GM12875 (cell line): ENCODE data around the gene DBNDD1.
"Not testable (repeated sequence)": the region's sequence is repeated elsewhere in the genome, so short reads cannot be mapped to it uniquely, and the experiment has no call there.

Experiments
- H3K4me3 ChIP-seq: one replicate; pipeline ENCODE4 v1.5.1; 2011; ENCODE audit warnings: low read depth, low read length, control low read depth
- TF ChIP-seq, protein P1 (sequence below): IDR thresholded peaks from 2 replicates; pipeline ENCODE4 v1.5.1; 2011; ENCODE audit warnings: low read depth, mild to moderate bottlenecking, control low read depth, inconsistent platforms, low read length, moderate library complexity, borderline replicate concordance; ENCODE audit not compliant: insufficient read depth

Gene DBNDD1

DNA sequence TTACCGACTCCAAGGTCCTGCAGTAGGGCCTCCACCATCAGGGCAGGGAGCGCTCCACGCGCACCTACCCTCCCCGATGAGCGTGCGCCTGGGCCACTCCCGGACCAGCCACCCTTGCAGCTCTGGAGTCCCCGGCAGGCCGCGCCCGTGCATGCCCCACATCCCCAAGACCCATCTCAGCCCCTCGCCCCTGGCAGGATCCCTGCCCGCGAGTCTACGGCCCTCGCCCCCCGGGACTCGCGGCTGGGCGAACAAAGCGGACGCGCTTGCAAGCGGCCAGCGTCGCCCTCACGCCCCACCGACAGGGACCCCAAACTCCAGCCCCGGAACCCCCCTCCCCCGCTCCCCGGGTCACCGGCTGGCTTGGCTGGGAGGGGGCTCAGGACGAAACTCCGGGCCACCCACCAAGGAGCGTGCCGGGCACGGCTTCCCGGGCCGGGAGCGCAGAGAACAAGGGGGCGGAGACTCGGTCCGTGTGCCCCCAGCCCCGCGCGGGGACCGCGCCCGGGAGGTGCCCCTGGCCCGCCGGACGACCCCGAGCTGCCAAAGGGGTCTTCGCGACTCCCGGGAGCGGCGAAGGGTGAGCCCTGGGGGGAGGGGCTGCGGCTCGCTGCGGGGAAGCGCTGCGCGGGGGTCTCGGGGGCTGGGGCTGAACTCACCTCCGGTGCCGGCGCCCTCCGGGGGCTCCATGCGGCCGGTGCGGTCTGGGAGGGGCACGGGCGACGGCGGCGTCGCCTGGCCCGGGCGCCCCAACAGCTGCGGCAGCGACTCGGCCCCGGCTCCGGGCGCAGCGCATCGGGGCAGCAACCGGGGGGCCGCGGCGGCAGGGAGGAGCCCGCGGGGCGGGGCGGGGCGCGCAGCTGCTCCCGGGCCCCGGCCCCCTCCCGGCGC lies at the start of gene DBNDD1:
DBNDD1 (minus strand) TSS at position 805 of the 891 bp plus-strand sequence; CDS start at position 690, 115 bp downstream.
- TF ChIP-seq, protein P1, sequence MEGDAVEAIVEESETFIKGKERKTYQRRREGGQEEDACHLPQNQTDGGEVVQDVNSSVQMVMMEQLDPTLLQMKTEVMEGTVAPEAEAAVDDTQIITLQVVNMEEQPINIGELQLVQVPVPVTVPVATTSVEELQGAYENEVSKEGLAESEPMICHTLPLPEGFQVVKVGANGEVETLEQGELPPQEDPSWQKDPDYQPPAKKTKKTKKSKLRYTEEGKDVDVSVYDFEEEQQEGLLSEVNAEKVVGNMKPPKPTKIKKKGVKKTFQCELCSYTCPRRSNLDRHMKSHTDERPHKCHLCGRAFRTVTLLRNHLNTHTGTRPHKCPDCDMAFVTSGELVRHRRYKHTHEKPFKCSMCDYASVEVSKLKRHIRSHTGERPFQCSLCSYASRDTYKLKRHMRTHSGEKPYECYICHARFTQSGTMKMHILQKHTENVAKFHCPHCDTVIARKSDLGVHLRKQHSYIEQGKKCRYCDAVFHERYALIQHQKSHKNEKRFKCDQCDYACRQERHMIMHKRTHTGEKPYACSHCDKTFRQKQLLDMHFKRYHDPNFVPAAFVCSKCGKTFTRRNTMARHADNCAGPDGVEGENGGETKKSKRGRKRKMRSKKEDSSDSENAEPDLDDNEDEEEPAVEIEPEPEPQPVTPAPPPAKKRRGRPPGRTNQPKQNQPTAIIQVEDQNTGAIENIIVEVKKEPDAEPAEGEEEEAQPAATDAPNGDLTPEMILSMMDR = no peak
- no peak within 1 kb of the TSS for H3K4me3 ChIP-seq

DNA sequence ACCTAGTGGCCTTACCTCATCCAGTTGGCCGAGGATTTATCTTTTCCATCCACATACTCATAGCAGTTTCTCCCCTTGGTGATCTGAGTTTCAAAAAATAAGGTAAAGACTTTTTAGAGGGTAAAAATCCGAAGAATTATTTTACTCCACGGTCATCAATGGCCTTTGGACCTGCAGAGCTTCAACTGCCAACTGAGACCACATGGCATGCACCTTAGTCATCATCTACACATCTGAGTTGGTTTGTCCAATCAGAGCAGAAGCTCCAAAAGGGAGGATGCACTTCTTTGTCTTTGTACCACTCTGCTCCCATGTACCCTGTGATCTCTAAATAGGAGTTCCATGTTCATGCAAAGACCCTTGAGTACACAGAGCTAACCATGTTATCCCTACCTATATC lies 42.2 kb upstream of the DBNDD1 start:
- no peak overlapping the region for H3K4me3 ChIP-seq
- TF ChIP-seq, protein P1 = no peak

- TF ChIP-seq, protein P1 = no peak
- H3K4me3 ChIP-seq = no peak overlapping the region
Observed at GRCh38 chr16:90057738-90058173, 38.5 kb upstream of the DBNDD1 start.

DNA sequence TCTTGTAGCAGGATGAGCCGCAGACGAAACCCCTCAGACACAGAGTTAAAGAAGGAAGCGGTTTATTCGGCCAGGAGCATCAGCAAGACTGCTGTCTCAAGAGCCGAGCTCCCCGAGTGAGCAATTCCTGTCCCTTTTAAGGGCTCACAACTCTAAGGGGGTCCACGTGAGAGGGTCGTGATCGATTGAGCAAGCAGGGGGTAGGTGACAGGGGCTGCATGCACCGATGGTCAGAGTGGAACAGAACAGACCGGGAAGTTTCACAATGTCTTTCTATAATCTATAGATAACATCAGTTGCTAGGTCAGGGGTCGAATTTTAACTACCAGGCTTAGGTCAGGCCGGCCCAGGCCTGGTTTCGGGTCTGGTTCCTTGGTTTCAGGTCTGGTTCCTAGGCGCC lies 37.3 kb upstream of the DBNDD1 start:
- not testable (repeated sequence) for H3K4me3 ChIP-seq

DNA sequence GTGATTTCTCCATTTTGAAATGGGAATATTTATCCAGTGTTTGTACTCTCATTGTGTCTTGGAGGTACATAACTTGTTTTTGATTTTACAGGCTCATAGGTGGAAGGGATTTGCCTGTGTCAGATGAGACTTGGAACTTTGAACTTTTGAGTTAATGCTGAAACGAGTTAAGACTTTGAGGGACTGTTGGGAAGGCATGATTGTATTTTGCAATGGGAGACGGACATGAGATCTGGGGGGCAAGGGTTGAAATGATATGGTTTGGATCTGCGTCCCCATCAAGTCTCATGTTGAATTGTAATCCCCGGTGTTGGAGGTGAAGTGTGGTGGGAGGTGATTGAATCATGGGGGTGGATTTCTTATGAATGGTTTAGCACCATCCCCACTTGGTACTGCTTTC lies 36.1 kb upstream of the DBNDD1 start:
- no peak overlapping the region for H3K4me3 ChIP-seq
- TF ChIP-seq, protein P1 = no peak

GRCh38 chr16:90054554-90054953 lies 35.3 kb upstream of the DBNDD1 start:
- no peak overlapping the region for H3K4me3 ChIP-seq
- TF ChIP-seq, protein P1 = no peak

DNA sequence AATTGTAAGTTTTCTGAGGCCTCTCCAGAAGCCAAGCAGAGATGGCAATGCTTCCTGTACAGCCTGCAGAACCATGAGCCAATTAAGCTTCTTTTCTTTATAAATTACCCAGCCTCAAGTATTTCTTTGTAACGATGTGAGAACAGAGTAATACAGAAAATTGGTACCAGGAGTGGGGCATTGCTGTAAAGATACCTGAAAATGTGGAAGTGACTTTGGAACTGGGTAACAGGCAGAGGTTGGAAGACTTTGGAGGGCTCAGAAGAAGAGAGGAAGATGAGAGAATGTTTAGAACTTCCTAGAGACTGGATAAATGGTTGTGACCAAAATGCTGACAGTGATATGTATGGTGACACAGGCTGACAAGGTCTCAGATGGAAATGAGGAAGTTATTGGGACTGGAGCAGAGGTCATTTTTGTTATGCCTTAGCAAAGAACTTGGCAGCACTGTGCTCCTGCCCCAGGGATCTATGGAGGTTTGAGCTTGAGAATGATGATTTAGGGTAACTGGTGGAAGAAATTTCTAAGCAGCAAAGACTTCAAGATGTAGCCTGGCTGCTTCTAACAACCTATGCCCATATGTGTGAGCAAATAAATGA lies 34.7 kb upstream of the DBNDD1 start:
- H3K4me3 ChIP-seq = no peak overlapping the region

More for the DNA sequence above, 34.7 kb upstream of the DBNDD1 start:
- TF ChIP-seq, protein P1 = no peak
